ENCODE results near the gene FANCC. TPM values are rescaled to one million over a fixed set of nuclear protein-coding genes. Genes with fewer than 3 reads are reported as not detected.

FANCC gene
- total RNA-seq, 4 donors from 2014 or later = 7.7 to 27.8 (median 9.0) TPM

DNA sequence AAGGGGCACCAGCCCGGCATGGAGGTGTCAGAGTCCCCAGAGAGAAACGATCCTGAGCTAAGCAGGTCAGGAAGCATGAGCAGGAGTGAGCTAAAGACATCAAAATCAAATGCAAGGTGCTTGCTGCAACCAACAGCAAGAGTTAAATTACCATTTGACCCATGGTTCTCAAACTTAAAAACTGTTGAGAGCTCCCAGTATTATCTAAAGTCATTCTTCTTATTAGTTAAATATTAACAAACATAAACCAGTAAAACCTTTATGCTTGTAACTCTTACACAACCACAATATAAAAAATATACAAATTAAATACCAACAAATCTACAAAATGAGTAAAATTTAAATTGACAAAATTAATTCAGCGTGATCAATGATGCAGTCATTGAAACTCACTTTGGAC lies 51.5 kb downstream of the FANCC start:
- Histone ChIP-seq H3K36me3 (no peaks in the 10 kb centered on the region), H3K27ac (no peak overlapping the region), H3K9me3 (no peaks in the 10 kb centered on the region), H3K4me3 (no peak overlapping the region), H3K4me1 (no peaks in the 10 kb centered on the region), H3K27me3 (no peaks in the 10 kb centered on the region)
- WGBS = 68% methylated on average over 3 of the region's 3 CpGs
- TF ChIP-seq EP300 (IDR thresholded peaks at IDR 0.05) = no peak
- TF ChIP-seq, protein P1, sequence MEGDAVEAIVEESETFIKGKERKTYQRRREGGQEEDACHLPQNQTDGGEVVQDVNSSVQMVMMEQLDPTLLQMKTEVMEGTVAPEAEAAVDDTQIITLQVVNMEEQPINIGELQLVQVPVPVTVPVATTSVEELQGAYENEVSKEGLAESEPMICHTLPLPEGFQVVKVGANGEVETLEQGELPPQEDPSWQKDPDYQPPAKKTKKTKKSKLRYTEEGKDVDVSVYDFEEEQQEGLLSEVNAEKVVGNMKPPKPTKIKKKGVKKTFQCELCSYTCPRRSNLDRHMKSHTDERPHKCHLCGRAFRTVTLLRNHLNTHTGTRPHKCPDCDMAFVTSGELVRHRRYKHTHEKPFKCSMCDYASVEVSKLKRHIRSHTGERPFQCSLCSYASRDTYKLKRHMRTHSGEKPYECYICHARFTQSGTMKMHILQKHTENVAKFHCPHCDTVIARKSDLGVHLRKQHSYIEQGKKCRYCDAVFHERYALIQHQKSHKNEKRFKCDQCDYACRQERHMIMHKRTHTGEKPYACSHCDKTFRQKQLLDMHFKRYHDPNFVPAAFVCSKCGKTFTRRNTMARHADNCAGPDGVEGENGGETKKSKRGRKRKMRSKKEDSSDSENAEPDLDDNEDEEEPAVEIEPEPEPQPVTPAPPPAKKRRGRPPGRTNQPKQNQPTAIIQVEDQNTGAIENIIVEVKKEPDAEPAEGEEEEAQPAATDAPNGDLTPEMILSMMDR (IDR thresholded peaks at IDR 0.05) = no peak
- no peak for TF ChIP-seq POLR2A (IDR thresholded peaks at IDR 0.05)
- no peak for TF ChIP-seq POLR2AphosphoS5 (IDR thresholded peaks at IDR 0.05)
- no peak for DNase-seq (ENCODE audit: low spot score in 2 of 2)

DNA sequence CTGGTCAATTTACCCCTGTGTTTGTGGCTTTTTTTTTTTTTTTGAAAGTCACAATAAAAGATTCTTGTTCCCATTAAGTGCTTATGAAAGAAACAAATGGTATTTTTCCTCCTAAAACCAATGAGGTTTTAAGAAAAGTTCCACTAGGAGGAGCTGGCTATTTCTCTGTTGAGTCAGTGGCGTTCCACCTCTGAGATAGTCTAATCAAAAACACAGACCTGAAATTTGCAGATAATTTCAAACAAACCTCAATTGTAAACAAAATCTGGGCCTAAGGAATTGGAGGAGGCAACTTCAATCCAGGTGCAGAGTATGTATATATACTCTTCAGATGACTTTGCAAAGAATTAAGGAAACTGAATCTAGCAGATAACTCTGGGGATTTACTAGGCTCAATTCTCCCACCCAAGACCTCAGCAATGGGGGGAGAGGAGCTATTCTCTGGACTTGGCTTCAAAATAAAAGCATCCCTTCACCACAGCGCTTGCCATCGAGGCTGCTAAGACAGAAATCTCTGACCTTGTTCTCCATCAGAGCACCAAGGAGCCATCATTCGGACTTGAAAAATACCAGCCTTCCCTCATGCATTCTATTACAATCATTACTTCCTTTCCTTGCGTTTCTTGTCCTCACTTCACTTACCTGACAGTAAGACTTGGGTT lies 52.4 kb downstream of the FANCC start:
- H3K4me3 ChIP-seq = no peak overlapping the region
- no peaks in the 10 kb centered on the region for H3K36me3 ChIP-seq
- no peaks in the 10 kb centered on the region for H3K9me3 ChIP-seq
- no peak overlapping the region for H3K27ac ChIP-seq
- no peaks in the 10 kb centered on the region for H3K4me1 ChIP-seq
- no peak for TF ChIP-seq POLR2A (IDR thresholded peaks at IDR 0.05)
- TF ChIP-seq, protein P1 (IDR thresholded peaks at IDR 0.05) = peak in 1 of 2 donors; percentile 5
- WGBS = 75% methylated on average over 5 of the region's 5 CpGs
- no peak for DNase-seq (ENCODE audit: low spot score in 2 of 2)
- H3K27me3 ChIP-seq = no peaks in the 10 kb centered on the region

DNA sequence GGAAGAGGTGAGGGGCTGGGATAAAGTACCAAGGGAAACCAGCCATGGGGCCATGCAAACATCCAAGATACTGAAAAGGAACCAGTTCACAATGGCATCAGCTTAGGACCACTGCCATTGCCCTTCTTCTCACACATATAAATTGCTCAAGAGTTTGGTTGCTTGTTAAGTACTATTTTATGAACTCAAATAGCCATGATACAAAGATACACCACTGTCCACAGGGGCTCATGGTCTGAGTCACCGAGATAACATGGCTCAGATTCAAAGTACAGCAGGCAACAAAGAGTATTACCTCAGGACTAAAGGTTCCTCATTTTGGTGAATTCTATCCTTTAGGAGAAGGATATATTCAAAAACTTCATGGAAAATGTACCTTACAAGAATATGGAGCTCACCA lies 55.6 kb downstream of the FANCC start:
- 93% methylated on average over 1 of the region's 1 CpG for WGBS
- Histone ChIP-seq H3K27ac (no peak overlapping the region), H3K9me3 (no peaks in the 10 kb centered on the region), H3K4me3 (no peak overlapping the region), H3K27me3 (no peaks in the 10 kb centered on the region), H3K36me3 (no peaks in the 10 kb centered on the region), H3K4me1 (no peaks in the 10 kb centered on the region)
- TF ChIP-seq EP300 (IDR thresholded peaks at IDR 0.05) = no peak
- no peak for TF ChIP-seq POLR2A (IDR thresholded peaks at IDR 0.05)
- TF ChIP-seq, protein P1 (IDR thresholded peaks at IDR 0.05) = no peak
- TF ChIP-seq POLR2AphosphoS5 (IDR thresholded peaks at IDR 0.05) = no peak
- no peak for DNase-seq (ENCODE audit: low spot score in 2 of 2)

DNA sequence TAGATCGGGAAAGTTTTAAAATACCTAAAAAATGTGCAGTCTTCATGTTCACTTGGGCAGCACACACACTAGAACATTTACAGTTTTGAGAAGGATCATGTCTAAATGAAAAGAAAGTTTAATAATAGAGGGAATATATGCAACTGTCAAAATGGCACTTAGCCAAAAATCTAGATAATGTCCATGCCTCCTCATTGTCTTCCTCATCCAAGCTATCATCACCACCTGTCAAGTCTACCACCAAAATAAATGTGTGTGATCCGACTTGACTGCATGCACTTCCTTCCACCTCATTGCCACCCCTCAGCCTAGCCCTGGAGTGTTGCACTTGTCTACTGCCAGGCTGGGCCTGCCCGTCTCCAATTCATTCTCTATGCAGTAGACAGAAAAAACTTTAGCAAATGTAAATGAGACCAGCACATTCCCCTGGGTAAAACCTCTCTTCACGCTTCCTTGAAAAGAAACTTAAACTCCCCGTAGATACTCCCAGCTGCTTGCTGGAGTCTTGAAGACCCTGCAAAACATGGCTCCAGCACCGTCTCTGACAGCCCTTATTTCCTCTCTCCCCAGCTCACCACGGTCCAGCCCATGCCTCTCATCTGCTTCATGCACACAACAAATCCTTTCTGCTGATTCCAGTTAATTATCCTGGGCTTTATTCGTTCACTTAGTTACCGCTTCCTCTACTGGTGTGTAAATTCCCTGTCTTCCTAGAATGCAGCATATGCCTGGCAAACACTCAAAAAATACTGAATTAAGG lies 66.9 kb downstream of the FANCC start:
- Histone ChIP-seq H3K4me3 (no peak overlapping the region), H3K9me3 (no peaks in the 10 kb centered on the region), H3K27me3 (no peaks in the 10 kb centered on the region), H3K36me3 (peaks cover 15% of the 10 kb centered on the region), H3K4me1 (peaks cover 4% of the 10 kb centered on the region), H3K27ac (no peak overlapping the region)
- TF ChIP-seq POLR2AphosphoS5 (IDR thresholded peaks at IDR 0.05) = no peak
- no peak for TF ChIP-seq POLR2A (IDR thresholded peaks at IDR 0.05)
- TF ChIP-seq, protein P1 (IDR thresholded peaks at IDR 0.05) = no peak
- TF ChIP-seq EP300 (IDR thresholded peaks at IDR 0.05) = no peak
- DNase-seq (ENCODE audit: low spot score in 2 of 2) = no peak
- 75% methylated on average over 9 of the region's 9 CpGs for WGBS

DNA sequence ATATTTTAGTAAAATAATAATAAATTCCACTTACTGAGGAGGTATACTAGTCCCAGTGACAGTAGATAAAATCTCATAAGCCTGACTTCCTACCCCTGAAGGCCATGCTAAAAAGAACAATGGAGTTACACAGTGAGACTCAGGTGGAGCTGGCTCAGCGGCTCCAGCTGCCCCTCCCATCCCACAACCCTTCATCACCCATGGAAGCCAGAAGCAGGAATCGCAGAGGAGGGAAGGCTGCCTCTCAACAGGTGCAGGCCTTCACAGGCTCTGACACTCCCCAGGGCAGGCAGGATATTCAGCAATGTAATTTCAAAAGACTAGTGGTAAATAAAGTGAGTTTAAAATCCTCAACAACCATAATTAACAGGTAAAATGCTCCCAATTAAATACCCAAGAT lies 67.5 kb downstream of the FANCC start:
- H3K27me3 ChIP-seq = no peaks in the 10 kb centered on the region
- H3K4me1 ChIP-seq = peaks cover 4% of the 10 kb centered on the region
- H3K9me3 ChIP-seq = no peaks in the 10 kb centered on the region
- WGBS = 59% methylated on average over 2 of the region's 2 CpGs
- H3K36me3 ChIP-seq = peaks cover 20% of the 10 kb centered on the region
- no peak overlapping the region for H3K27ac ChIP-seq
- no peak for DNase-seq (ENCODE audit: low spot score in 2 of 2)
- TF ChIP-seq, protein P1 (IDR thresholded peaks at IDR 0.05) = no peak
- TF ChIP-seq POLR2AphosphoS5 (IDR thresholded peaks at IDR 0.05) = no peak
- no peak for TF ChIP-seq POLR2A (IDR thresholded peaks at IDR 0.05)
- TF ChIP-seq EP300 (IDR thresholded peaks at IDR 0.05) = no peak
- no peak overlapping the region for H3K4me3 ChIP-seq
